HepG2 (cell line): Measurements from ENCODE around the gene NOTCH3. TPM values are rescaled to one million over a fixed set of nuclear protein-coding genes. Genes with fewer than 3 reads are reported as not detected.
A peak's percentile ranks its signal among the peaks of the same experiment; 100 is the strongest.

Source experiments
- ATF3 ChIP-seq: sonication (generic); formaldehyde crosslinking; IDR thresholded peaks from 2 replicates; pipeline ENCODE4 v1.4.0; 2020; ENCODE audit warnings: missing genetic modification reagents
- BRF2 ChIP-seq: sonication (generic); formaldehyde crosslinking; IDR thresholded peaks from 2 replicates; pipeline ENCODE4 v1.8.1; 2022; ENCODE audit warnings: mild to moderate bottlenecking, missing genetic modification reagents
- CAMTA2 ChIP-seq: sonication (generic); formaldehyde crosslinking; IDR thresholded peaks from 2 replicates; pipeline ENCODE4 v1.4.0; 2020; ENCODE audit warnings: mild to moderate bottlenecking, missing genetic modification reagents, borderline replicate concordance
- ESRRA ChIP-seq: sonication (generic); formaldehyde crosslinking; IDR thresholded peaks from 2 replicates; pipeline ENCODE4 v1.5.1; 2020; ENCODE audit warnings: mild to moderate bottlenecking, low read depth, missing genetic modification reagents
- HNRNPUL1 ChIP-seq: fragments of 200-400 bp; formaldehyde crosslinking; IDR thresholded peaks from 2 replicates; pipeline ENCODE4 v1.6.1; 2017; ENCODE audit warnings: low read depth, mild to moderate bottlenecking, low read length, moderate library complexity
- KLF6 ChIP-seq: IDR thresholded peaks from 2 replicates; pipeline ENCODE4 v1.8.0; 2016; ENCODE audit warnings: missing biosample characterization, missing genetic modification reagents
- MAFK ChIP-seq, 2 experiments: IDR thresholded peaks in 1 of 2; conservative IDR thresholded peaks in 1 of 2; 2 replicates each; pipeline ENCODE4 v1.6.1; 2011; ENCODE audit warnings: improper control_type of control experiment in 2 of 2, low read length in 2 of 2
- NFRKB ChIP-seq: fragments of 450-650 bp; IDR thresholded peaks from 2 replicates; pipeline ENCODE4 v1.6.1; 2017
- NR3C1 ChIP-seq: sonication (generic); formaldehyde crosslinking; IDR thresholded peaks from 2 replicates; pipeline ENCODE4 v1.4.0; 2020; ENCODE audit warnings: missing genetic modification reagents
- REL ChIP-seq: sonication (generic); formaldehyde crosslinking; conservative IDR thresholded peaks from 2 replicates; pipeline ENCODE4 v1.8.0; 2022; ENCODE audit warnings: mild to moderate bottlenecking, missing genetic modification reagents, moderate library complexity
- SMAD9 ChIP-seq: sonication (generic); formaldehyde crosslinking; IDR thresholded peaks from 2 replicates; pipeline ENCODE4 v1.5.1; 2020; ENCODE audit warnings: mild to moderate bottlenecking, missing genetic modification reagents
- ZFP36L1 ChIP-seq: sonication (generic); formaldehyde crosslinking; IDR thresholded peaks from 2 replicates; pipeline ENCODE4 v1.8.0; 2022; ENCODE audit warnings: mild to moderate bottlenecking, missing genetic modification reagents, moderate library complexity
- ZFP91 ChIP-seq: sonication (generic); formaldehyde crosslinking; IDR thresholded peaks from 2 replicates; pipeline ENCODE4 v1.9.0; 2022; ENCODE audit warnings: missing genetic modification reagents, mild to moderate bottlenecking, borderline replicate concordance
- ZMAT3 ChIP-seq: sonication (generic); formaldehyde crosslinking; conservative IDR thresholded peaks from 2 replicates; pipeline ENCODE4 v1.7.0; 2021; ENCODE audit warnings: missing genetic modification reagents
- ZNF10 ChIP-seq: sonication (generic); formaldehyde crosslinking; IDR thresholded peaks from 2 replicates; pipeline ENCODE4 v1.4.0; 2020; ENCODE audit warnings: mild to moderate bottlenecking, low read depth, missing genetic modification reagents, borderline replicate concordance
- ZNF3 ChIP-seq: IDR thresholded peaks from 2 replicates; pipeline ENCODE4 v1.7.0; 2017; ENCODE audit warnings: inconsistent platforms
- ZNF432 ChIP-seq: sonication (generic); formaldehyde crosslinking; IDR thresholded peaks from 2 replicates; pipeline ENCODE4 v1.5.0; 2020; ENCODE audit warnings: missing genetic modification reagents, mild to moderate bottlenecking, borderline replicate concordance
- ZNF460 ChIP-seq: sonication (generic); formaldehyde crosslinking; IDR thresholded peaks from 2 replicates; pipeline ENCODE4 v1.5.1; 2020; ENCODE audit warnings: missing genetic modification reagents, mild to moderate bottlenecking, borderline replicate concordance
- ZNF510 ChIP-seq: sonication (generic); formaldehyde crosslinking; IDR thresholded peaks from 2 replicates; pipeline ENCODE4 v1.4.0; 2020; ENCODE audit warnings: low read depth, mild to moderate bottlenecking, missing genetic modification reagents
- ZNF569 ChIP-seq: sonication (generic); formaldehyde crosslinking; IDR thresholded peaks from 2 replicates; pipeline ENCODE4 v1.5.0; 2020; ENCODE audit warnings: mild to moderate bottlenecking, missing genetic modification reagents, moderate library complexity, borderline replicate concordance
- ZNF703 ChIP-seq: sonication (generic); formaldehyde crosslinking; IDR thresholded peaks from 2 replicates; pipeline ENCODE4 v1.5.1; 2020; ENCODE audit warnings: missing genetic modification reagents, mild to moderate bottlenecking, moderate library complexity, borderline replicate concordance
- ZNF883 ChIP-seq: sonication (generic); formaldehyde crosslinking; IDR thresholded peaks from 2 replicates; pipeline ENCODE4 v1.5.1; 2020; ENCODE audit warnings: mild to moderate bottlenecking, missing genetic modification reagents; ENCODE audit errors: not compliant biosample characterization
- polyA plus RNA-seq, 8 experiments: library from polyadenylated mRNA; depleted of rRNA in 3 of 8; stranded (reverse) in 7 of 8; unstranded in 1 of 8; fragments of >200 nt; fragmentation: Illumina TruSeq in 4 of 8; extraction: Trizol in 4 of 8; gene quantifications; 2 replicates each; pipeline versions ENCODE4 v1.2.1 to v1.2.3, GENCODE V29; 2011 to 2016; ENCODE audit warnings: low read depth in 4 of 8, missing spikeins in 1 of 8, mixed read lengths in 1 of 8; ENCODE audit not compliant: insufficient read depth in 1 of 8
- total RNA-seq, 5 experiments: library from RNA; depleted of rRNA; stranded (reverse); fragments of >200 nt; fragmentation: Illumina TruSeq; extraction: Trizol; gene quantifications; 2 replicates each; pipeline ENCODE4 v1.2.3, GENCODE V29; 2016; ENCODE audit warnings: low read depth in 1 of 5
- TF ChIP-seq, protein P1 (sequence below): IDR thresholded peaks from 2 replicates; pipeline ENCODE4 v1.6.1; 2016; ENCODE audit warnings: control low read depth
- TF ChIP-seq, protein P2 (sequence below): sonication (generic); formaldehyde crosslinking; IDR thresholded peaks from 2 replicates; pipeline ENCODE4 v1.8.1; 2023; ENCODE audit warnings: mild to moderate bottlenecking, moderate library complexity, missing genetic modification reagents

The NOTCH3 gene
- total and polyA plus RNA-seq, 2 of the 13 experiments (the other 11 are each of a cell fraction or from before 2014, with no cell fraction given): 0.09 to 0.28 TPM

DNA sequence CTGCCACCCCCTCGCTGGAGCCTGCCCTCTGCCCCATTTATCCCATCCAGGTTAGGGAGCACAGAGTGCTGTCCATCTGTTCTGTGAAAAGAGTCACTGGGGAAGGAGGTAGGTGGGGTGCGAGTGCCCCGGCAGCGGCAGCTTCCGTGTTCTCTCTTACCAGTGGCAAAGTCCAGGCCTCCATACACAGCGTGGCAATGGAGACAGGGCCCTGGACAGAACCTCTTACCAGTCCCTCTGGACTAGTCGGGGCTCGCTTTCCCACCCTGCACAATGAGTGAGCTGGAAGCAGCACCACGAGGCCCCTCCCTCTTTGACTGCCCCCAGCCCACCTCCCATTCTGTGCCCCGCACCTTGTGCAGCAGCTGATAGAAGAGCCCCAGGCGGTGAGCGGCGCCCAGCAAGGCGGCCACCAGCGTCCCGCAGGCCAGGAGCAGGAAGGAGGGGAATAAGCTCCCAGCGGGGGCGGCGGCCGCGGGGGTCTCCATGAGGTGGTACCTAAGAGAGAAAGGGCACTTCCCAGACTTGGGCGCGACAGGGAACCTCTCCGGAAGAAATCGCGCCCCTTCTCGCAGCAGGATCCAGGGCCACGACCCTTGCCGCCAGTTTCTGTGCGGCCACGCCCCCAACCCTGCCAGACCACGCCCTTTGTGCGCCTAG is 76.1 kb downstream of the NOTCH3 start (continued):
- TF ChIP-seq, protein P1, sequence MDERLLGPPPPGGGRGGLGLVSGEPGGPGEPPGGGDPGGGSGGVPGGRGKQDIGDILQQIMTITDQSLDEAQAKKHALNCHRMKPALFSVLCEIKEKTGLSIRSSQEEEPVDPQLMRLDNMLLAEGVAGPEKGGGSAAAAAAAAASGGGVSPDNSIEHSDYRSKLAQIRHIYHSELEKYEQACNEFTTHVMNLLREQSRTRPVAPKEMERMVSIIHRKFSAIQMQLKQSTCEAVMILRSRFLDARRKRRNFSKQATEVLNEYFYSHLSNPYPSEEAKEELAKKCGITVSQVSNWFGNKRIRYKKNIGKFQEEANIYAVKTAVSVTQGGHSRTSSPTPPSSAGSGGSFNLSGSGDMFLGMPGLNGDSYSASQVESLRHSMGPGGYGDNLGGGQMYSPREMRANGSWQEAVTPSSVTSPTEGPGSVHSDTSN (CRISPR knock-in tag): no peak
- TF ChIP-seq ZNF3 (CRISPR knock-in tag): no peak
- TF ChIP-seq ZNF703 (CRISPR knock-in tag): no peak
- TF ChIP-seq KLF6 (CRISPR knock-in tag): no peak
- TF ChIP-seq SMAD9 (CRISPR knock-in tag): no peak
- no peak for TF ChIP-seq ATF3 (CRISPR knock-in tag)
- TF ChIP-seq, protein P2, sequence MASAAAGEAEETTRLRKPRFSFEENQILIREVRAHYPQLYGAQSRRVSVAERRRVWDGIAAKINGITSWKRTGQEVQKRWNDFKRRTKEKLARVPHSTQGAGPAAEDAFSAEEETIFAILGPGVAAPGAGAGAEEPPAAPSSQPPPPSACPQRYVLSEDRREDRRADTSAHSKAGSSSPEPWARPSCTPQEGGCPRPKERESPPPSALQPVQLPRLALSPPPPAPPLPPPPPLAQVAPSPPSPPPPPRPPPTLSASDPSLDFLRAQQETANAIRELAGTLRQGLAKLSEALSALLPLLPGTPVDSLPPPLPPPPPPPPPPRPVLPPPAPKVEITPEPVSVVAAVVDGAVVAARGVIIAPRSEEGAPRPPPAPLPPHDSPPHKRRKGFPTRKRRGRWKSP (CRISPR knock-in tag): no peak; the same call in 1 of the 2 replicates
- TF ChIP-seq ZFP91 (CRISPR knock-in tag): no peak
- TF ChIP-seq ZFP36L1: no peak
- TF ChIP-seq ESRRA (CRISPR knock-in tag): no peak
- TF ChIP-seq ZNF569 (CRISPR knock-in tag): no peak
- 0 out of 2 replicates have a peak, but pooled peaks have one; percentile 10 for TF ChIP-seq CAMTA2 (CRISPR knock-in tag)
- TF ChIP-seq MAFK (conservative IDR thresholded peaks at IDR 0.05 in 1 of 2, IDR thresholded peaks at IDR 0.05 in 1 of 2; ENCODE audit: low read length in 2 of 2): no peak
- TF ChIP-seq ZNF460 (CRISPR knock-in tag): no peak
- no peak for TF ChIP-seq ZNF510
- TF ChIP-seq BRF2 (CRISPR knock-in tag): no peak
- TF ChIP-seq REL (CRISPR knock-in tag): no peak
- no peak for TF ChIP-seq NR3C1 (CRISPR knock-in tag)
- no peak for TF ChIP-seq NFRKB
- TF ChIP-seq ZNF432: no peak
- TF ChIP-seq ZNF883 (CRISPR knock-in tag): no peak
- no peak for TF ChIP-seq ZNF10 (CRISPR knock-in tag)
- no peak for TF ChIP-seq HNRNPUL1
- TF ChIP-seq ZMAT3 (CRISPR knock-in tag): 0 out of 2 replicates have a peak, but pooled peaks have one; percentile 4
